Measurements from ENCODE around the gene STK11.

The STK11 gene

DNA sequence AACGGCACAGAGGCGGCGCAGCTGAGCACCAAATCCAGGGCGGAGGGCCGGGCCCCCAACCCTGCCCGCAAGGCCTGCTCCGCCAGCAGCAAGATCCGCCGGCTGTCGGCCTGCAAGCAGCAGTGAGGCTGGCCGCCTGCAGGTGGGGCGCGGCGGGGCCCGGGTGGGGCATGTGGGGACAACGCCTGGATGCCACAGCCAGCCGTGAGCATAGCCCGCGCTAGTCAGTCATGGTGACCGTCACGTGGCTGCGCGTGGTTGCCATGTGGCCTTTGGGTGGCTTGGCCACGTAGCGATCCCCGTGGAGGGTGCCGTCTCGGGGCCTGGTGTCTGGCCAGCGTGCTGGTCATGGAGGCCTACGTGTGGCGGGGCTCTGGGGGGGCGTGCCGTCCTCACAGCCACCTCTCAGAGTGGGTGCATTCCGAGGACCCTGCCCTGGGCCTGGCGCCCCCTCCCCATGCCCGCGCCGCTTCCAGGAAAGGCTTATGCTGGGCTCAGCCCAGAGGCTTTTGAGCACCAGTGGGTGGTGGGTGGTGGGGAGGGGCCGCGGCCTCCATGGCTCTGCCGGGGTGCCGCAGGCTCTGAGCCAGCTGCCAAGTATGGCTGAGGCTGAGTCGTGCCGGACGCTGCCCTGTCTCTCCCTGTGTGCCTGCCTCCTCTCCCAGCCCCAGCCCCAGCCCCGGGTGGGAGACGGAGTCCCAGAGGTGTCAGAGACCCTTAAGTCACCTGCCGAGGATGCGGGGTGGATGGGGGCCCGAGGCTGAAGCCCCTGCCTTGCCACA, 21.1 kb downstream of the STK11 start:
- FAIRE-seq, result no peak

DNA sequence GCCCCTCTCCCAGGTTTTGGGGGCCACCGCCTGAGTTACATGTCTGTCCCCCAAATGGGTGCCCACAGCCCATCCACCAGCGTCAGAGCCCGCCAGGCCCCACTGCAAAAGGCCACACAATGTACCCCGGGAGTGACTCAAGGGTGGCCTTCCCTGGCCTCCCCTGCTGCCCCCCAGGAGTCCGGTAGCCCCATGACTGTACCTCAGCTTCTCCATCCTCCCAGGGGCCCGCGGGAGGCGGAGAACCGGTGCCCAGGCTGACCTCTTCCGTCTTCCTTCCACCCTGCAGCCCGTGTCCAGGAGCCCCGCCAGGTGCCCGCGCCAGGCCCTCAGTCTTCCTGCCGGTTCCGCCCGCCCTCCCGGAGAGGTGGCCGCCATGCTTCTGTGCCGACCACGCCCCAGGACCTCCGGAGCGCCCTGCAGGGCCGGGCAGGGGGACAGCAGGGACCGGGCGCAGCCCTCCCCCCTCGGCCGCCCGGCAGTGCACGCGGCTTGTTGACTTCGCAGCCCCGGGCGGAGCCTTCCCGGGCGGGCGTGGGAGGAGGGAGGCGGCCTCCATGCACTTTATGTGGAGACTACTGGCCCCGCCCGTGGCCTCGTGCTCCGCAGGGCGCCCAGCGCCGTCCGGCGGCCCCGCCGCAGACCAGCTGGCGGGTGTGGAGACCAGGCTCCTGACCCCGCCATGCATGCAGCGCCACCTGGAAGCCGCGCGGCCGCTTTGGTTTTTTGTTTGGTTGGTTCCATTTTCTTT, 21.9 kb downstream of the STK11 start:
- FAIRE-seq, result no peak

DNA sequence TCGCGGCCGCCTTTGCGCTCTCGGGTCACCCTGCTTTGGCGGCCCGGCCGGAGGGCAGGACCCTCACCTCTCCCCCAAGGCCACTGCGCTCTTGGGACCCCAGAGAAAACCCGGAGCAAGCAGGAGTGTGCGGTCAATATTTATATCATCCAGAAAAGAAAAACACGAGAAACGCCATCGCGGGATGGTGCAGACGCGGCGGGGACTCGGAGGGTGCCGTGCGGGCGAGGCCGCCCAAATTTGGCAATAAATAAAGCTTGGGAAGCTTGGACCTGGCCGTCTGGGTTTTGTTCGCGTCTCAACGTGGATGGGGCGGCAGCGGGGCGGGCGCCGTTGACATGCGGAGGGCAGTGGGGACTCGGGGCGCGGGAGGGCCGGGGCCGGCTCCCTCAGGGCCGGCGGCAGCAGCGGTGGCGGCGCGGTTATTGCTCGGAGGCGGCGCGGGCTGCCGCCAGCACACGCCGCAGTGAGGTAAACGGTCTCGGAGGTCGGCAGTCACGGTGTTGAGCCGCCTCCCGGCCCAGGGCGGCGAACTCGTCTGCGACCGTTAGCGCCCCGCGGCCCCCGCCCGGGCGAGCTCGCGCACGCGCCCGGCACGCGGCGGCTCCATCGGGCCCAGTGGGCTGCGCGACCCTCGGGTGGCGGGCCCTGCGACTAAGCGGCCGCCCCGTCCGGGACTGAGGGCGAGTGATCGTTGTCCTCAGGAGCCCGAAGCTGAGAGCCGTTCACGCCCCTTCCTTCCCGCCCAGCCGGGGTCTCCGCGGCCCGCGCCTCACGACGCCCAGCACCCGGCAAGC, 22.8 kb downstream of the STK11 start:
- FAIRE-seq, result no peak

DNA sequence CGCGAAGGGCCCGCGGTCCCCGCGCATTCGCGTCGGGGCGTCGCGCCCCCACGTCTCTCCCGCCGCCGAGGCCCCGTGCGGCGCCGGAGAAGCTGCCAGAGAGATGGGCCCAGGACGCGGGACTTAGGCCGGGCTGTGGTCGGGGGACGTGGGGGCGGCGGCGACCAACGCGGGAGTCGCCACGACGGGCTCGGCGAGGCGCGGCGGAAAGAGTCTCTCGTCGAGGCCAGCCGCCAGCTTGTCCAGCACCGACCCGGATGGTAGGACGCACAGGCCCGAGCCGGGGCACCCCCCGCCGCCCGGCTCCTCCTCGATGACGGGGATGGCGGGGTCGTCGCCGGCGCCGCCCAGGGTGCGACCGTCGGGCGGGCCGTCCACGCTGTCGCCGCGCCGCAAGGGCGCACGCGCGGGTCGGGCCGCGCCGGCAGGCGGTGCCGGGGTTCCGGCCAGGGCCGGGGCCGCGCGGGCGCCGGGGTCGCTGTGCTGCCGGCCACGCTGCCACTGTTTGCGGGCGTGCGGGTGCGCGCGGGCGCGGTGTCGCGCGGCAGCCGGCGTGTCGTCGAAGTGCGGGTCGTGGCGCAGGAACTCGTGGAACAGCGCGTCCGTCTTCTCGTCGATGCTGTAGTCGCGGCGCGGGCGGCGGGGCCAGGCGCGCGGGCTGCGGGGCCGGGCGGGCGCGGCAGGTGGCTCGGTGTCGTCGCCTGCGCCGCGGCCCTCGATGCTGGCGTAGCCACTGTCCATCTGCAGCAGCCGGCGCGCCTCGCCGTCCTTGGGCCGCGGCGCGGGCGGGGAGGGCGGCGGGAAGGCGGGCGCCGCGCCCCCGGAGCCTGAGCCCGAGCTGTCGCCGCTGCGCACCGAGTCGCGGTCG, 23.7 kb downstream of the STK11 start:
- FAIRE-seq, result no peak

DNA sequence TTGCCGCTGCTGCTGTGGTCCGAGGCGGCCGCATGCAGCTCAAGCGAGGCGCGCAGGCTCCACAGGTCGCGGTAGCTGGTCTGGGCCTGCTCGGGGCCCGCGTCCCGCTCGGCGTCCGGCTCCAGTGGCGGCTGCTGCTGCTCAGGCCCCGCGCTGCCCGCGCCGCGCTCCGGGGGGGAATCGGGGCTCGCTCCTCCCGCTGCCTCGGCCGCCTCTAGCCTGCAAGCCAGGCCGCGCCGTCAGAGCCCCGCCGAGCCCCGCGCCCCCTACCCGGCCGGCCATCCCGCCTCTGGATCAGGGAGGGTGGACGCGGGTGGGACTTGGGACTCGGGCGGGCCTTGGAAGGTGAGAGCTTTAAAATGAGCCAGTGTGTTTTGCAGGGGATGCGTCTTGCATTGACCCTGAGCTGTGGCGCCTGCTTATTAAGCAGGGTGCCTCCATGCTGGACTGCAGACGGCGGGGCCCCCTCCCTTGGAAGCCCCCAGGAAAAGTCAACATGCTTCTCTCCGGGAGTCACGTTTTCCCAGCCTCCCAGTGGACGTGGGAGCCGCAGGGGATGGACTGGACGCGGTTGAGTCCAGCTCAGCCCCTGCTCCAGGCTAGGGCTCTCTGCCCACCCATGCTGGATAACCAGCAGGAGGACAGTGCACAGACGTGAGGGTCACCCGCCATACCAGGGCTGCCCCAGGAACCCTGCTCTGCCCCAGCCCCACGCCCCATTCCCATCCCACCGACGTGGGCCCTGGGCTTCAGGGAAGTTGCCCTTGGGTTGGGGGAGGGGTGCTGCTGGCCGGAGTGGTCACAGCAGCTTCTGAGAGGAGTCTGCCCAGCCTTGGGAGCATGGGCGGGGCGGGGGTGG, 24.6 kb downstream of the STK11 start:
- FAIRE-seq, result no peak

DNA sequence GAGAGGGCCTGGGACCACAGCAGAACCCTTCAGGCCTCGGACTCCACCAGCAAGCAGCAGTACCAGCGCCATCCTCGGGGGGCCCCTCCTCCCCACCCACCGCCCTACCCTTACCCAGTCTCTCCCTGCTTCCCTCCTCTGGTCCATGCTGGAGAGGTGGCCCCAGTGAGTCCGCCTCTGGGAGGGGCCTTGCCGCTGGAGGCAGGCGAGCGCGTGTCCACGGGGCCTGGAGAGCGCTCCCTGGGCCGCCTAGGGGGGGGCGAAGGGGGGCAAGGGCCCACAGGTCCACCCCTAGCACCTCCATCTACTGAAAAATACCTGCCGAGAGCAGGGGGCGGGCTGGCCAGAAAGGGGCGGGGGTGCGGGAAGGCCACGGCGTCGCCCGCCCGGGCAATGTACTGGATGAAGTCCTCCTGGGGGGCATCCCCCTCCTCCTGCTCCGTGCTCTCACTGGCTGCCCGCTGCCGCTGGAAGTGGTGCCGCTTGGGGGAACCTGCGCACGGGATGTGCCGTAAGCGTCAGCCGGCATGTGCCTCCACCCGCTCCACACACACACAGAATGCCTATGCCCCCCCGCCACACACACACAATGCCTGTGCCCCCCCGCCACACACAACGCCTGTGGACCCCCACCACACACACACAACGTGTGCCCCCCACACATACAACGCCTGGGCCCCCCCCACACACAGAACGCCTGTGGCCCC, 25.4 kb downstream of the STK11 start:
- no peak for FAIRE-seq

DNA sequence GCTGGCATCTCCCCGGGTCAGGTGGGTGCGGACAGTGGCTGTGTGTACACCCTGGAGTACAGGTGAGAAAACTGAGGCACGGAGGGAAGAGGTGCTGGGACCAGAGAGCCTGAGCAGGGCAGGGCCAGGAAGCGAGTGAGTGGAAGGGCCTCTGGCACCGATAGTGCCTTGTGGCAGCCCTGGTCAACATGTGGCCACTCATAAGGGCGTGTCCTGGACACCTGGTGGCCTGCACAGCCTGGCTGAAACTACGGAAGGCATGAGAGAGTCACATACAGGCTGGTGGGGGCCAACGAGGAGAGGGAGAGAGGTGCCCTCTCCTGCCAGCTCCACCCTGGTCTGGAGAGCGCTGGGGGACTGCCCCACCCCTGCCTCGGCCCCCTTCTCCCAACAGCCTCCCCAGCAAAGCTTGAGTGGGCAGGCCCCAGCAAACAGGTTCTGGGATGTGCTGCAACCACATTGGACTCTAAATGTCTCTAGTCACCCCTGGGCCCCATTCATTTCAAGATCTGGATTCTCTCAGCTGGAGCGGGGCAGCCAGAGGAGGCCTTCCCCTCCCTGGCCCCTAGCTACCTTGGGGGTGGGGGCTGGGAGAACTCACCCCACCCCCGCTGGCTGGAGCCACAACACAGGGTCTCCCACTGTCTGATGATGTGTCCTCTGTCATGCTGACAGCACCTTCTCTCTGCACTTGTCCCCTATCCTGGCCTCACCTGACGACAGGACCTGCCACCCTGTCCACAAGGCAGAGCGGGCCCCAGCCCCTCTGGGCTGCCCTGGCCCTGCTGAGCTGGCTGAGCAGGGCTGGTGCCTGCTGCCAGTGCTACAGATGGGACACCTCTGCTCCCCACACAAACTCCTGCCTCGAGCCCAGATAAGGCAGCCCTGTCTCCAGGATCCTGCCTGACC, 26.4 kb downstream of the STK11 start:
- no peak for FAIRE-seq

DNA sequence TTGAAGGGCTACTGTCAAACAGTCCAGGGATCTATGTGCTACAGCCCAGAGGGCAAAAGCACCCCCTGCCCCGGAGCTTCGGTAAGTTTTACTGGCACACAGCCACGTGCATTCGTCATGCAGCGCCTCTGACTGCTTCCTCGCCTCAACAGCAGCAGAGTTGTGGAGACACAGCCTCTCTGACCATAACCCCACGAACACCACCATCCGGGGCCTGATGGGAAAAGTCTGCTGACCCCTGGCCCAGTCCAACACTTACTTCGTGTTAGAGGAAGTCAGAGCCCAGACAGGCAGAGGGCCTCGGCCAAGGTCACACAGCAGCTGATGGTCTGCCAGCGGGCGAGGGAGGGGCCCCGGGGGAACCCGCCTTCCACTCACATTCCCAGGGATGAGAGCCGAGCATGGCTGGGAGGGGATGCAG, 27.1 kb downstream of the STK11 start:
- FAIRE-seq, result no peak

DNA sequence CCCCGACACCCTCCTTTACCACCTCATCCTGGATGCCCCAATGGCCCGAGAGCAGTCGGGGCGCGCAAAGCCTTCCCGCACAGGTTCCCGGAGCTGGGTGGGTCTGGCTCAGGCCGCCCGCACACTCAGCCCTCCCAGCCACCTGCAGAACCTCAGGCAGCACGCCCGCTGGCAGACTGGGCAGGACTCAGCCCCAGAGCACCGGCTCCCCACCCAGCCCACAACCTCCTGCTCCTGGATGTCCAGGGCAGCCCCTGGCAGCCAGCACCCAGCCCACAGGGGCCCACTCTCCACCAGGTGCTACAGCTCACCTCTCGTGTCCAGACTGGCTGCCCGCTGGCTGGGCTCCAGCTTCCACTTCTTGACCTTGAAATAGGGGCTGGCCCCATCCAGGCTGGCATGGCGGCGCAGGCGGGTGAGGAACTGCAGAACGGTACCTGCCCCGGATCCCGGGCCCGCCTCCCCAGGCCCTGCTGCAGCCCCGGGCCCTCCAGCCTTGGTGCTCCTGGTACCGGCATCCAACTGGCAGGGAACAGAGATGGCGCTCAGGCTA, 27.6 kb downstream of the STK11 start:
- FAIRE-seq, result no peak

DNA sequence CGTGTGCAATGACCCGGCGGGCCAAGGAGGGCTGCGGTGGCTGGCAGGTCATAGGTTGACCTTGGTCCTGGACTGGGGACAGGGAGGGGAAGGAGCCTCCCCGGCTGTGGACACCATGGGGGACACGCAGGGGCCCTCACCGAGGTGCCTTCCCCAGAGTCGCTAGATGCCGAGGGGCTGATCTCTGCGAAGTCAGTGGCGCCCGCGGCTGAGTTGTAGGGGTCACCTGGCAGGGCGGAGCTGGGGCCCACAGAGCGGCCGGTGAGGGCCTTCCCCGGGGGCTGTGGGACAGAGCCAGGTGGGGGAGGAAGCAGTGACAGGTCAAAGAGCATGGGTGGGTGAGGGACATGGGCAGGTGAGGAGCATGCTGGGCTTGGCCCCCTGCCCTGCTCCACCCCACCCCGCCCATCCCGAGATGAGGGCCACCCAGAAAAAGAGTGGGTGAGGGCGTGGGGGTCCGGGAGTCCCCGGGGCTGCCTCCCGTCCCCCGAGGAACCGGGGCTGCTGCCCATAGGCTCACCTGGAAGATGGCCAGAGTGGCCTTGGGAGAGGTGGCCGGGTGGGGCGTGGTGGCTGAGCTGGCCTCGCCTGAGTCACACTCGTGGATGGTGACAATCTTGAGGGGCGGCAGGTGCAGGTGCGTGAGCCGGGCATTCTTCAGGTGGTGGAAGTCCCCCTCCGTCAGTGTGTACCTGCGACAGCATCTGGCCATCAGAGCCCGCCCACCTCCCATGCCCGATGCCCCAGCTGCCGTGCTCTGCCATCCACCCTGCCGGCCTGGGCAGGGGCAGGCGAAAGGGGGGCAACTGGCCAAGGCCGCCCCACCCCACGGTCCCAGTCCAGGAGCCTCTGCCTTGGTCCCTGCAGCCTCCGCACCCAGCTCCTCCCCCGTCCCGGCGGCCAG, 28.7 kb downstream of the STK11 start:
- no peak for FAIRE-seq

DNA sequence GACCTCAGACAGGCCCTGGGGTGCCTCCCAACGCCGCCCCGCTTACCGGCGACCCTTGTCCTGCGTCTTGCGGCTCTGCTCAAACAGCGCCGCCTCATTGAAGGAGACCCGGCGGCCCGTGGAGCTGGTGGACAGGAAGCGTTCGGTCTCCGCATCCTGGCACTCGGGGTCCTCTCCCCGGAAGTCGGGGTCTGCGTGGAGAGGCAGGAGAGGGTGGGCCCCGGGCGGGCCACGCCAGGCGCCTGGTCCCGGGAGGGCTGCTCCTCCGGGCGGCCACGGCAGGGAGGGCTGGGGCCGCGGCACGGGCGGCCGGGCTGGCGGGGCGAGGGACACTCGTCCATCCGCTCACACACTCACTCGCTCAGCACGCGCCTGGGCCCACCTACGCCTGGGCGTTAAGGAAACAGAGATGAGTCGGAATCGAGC, 29.4 kb downstream of the STK11 start:
- no peak for FAIRE-seq

DNA sequence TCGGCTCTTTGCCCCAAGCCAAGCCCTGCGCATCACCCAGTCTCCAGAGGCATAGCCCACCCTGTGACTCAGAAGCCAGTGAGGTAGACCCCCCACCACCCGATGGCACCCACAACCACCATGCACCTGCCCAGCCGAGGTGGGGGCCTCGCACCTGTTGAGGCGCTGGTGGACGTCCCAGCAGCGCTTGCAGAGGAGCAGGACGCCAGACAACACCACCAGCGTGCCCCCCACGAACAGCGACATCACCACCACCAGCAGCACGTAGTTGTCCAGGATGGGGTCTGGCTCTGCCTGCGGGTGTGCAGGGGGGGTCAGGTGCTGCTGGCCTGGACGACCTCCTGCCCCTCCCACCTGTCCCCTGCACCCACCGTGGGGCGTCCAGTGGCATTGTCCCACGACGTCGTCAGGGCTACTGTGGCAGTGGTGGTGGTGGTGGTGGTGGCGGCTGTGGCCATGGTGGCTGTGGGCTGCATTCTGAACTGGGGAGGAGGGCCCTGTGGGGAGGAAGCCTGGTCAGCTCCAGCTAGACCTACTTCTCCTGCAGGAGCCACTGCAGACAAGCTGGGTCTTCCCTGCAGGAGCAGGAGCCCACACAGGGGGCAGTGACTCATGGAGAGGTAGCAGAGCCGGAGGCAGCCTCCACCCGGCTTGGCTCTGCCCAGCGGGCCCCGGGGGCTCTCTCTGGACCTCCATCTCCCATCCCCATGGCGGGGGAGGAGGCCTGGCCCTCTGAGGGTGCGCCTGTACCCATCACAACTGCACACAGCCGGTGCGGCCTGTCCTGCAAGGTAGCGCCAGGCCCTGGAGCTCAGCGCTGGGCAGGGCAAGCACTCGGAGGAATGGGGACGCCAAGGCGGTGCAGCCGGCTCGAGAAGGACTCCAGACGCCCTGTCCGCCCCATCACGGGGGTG, 30.3 kb downstream of the STK11 start:
- FAIRE-seq, result no peak

DNA sequence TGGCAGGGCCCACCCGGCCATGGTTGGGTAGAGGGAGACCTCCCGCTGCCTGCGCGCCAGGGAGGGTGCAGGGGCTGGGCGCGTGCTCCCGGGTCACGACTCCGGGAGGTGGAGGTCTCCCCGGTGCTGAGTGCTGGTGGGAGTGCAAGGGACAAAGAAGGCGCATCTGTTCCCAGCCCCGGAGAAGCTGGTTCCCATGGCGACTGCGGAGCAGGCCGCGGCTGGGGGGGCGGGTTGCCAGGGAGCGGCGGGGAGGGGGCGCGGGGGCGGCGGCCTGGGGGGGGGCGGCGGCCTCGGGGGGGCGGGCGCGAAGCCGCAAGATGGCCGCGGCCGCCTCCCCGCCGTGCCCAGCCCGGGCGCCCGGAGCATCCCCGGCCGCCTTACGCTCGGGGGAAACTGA, 31.0 kb downstream of the STK11 start:
- FAIRE-seq, result no peak

DNA sequence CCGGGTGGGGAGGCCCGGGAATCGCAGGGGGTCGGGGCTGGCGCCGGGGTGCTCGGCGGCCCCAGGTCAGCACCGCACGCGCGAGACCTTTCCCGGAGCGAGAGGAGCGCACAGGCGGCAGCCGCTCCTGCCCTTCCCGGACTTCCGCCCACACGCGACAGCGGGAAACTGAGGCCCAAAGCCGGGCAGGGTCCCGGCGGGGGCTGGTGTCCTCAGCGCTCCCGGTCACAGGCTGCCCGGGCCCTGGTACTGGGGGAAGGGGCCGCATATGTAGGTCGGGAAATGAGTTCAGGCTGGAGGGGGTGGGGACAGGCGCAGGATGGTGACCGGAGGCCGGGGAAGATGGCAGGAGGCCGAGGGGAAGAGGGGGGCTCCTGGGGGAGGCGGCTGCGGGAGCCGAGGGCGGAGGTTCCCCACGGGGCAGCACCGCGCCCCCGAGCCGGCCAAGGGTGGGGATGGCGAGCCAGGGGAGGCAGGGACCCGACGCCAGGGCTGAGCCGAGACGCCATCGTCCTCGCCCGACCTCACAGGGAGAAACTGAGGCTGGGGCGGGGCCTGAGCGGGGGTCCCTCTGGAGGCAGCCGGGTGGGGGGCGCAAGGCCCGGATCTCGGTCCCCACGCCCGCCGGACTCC, 31.6 kb downstream of the STK11 start:
- no peak for FAIRE-seq

DNA sequence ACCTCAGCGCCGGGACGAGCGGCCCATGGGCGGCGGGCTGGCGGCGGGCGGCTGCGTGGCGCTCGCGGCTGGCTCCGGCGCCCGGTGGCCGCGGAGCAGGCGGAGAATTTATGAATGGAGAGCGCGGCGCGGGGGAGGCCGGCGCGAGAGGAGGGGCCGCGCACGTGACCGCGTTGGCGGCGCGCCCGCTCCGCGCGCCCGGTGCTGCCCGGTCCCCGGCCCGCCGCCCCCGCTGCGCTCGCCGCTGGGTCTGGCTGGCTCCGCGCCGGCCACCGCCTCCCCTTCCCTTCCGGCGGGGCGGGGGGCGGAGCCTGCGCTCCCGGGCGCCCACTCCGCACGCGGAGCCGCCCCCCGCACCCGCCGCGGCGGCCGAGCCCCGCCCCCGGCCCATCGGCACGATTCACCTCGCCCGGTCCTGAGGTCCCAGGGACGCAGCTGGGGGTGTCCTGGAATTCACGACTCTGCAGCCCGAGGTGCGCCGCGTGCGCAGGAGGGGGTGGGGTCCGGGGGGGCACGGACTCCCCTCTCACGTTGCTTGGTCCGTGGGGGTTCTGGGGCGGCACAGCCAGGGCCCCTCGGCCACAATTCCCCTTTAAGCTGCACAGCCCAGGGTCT, 32.3 kb downstream of the STK11 start, which contains the start of gene CBARP:
TSS of gene CBARP (minus strand) at position 252 of the 615 bp plus-strand sequence. CDS start 1,905 bp downstream, outside the sequence.
- FAIRE-seq, result no peak
